Measurements from ENCODE around the gene STYXL2. TPM values are rescaled to one million over a fixed set of nuclear protein-coding genes. Genes with fewer than 3 reads are reported as not detected.

The STYXL2 gene
- total and polyA plus RNA-seq, 4 donors = 0.02 to 0.57 (median 0.09) TPM

DNA sequence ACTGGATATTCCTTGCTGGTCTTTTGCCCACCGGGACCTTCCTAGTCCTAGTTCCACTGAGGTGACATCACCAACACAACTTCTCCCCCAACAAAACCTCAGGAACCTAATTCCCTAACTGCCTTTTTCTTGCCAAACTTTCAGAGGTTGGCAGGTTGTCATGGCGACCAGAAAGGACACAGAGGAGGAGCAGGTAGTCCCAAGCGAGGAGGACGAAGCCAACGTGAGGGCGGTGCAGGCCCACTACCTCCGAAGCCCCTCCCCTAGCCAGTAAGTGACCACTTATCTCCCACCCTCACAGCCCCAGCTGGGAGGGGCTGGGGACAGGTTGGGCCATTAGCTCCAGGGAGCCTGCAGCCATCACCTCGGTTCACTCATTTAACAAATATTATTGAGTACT is 815 bp downstream of the STYXL2 start:
- TF ChIP-seq CTCF (IDR thresholded peaks at IDR 0.05; ENCODE audit: control extremely low read depth, extremely low read depth) = no peak
- no peak for DNase-seq
- Histone ChIP-seq H3K9me3 (ENCODE audit: control insufficient read depth in 4 of 4, insufficient read depth in 3 of 4, low read length in 3 of 4) (no peaks in the 10 kb centered on the region), H3K27me3 (ENCODE audit: control insufficient read depth in 3 of 3, insufficient read depth in 3 of 3, low read length in 2 of 3) (no peaks in the 10 kb centered on the region), H3K36me3 (ENCODE audit: control insufficient read depth in 4 of 4, insufficient read depth in 4 of 4, low read length in 4 of 4) (no peaks in the 10 kb centered on the region), H3K9ac (ENCODE audit: insufficient read depth in 1 of 2, low read length in 2 of 2) (no peak overlapping the region), H3K4me1 (ENCODE audit: control insufficient read depth in 5 of 5, insufficient read depth in 5 of 5, low read length in 5 of 5) (peaks cover 0 to 7% (median 0%) of the 10 kb centered on the region in 5 donors), H3K4me3 (no peak overlapping the region), H3K27ac (ENCODE audit: low read depth in 1 of 2, low read length in 1 of 2) (peak overlapping the region in 1 of 2 donors; percentile 89)
- WGBS, 2 donors = 89% methylated on average over 8 of the region's 8 CpGs
- no peak for ATAC-seq (ENCODE audit: insufficient read depth, low FRiP score)

DNA sequence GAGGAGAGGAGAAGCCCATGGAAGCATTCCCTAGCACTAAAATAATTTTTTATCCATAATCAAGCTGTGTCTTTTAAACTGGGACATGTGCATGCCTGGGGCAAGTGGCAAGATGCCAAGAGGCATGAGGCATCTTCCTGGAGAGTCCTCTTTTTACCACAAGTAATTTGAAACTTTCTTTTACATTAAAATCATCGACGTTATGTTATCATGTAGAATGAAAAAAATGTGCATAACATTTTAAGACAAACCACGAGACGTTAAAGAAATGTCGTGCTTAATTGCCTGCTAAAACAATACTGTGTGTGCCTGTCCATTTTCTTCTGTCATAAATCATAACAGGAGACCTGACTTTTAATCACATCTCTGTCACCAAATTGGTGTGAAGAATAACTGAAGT is 1.5 kb downstream of the STYXL2 start:
- H3K27ac ChIP-seq (ENCODE audit: low read depth in 1 of 2, low read length in 1 of 2) = peak overlapping the region in 1 of 2 donors; percentile 89
- no peaks in the 10 kb centered on the region for H3K9me3 ChIP-seq (ENCODE audit: control insufficient read depth in 4 of 4, insufficient read depth in 3 of 4, low read length in 3 of 4)
- H3K36me3 ChIP-seq (ENCODE audit: control insufficient read depth in 4 of 4, insufficient read depth in 4 of 4, low read length in 4 of 4) = no peaks in the 10 kb centered on the region
- ATAC-seq (ENCODE audit: insufficient read depth, low FRiP score) (no peak), DNase-seq (no peak)
- H3K4me3 ChIP-seq = no peak overlapping the region
- H3K9ac ChIP-seq (ENCODE audit: insufficient read depth in 1 of 2, low read length in 2 of 2) = no peak overlapping the region
- peaks cover 0 to 4% (median 0%) of the 10 kb centered on the region in 5 donors for H3K4me1 ChIP-seq (ENCODE audit: control insufficient read depth in 5 of 5, insufficient read depth in 5 of 5, low read length in 5 of 5)
- no peak for TF ChIP-seq CTCF (IDR thresholded peaks at IDR 0.05; ENCODE audit: control extremely low read depth, extremely low read depth)
- H3K27me3 ChIP-seq (ENCODE audit: control insufficient read depth in 3 of 3, insufficient read depth in 3 of 3, low read length in 2 of 3) = no peaks in the 10 kb centered on the region
- 22 to 48% methylated on average over 5 of the region's 5 CpGs for WGBS, 2 donors

- Histone ChIP-seq H3K4me3 (no peak overlapping the region), H3K9me3 (ENCODE audit: control insufficient read depth in 4 of 4, insufficient read depth in 3 of 4, low read length in 3 of 4) (no peaks in the 10 kb centered on the region), H3K4me1 (ENCODE audit: control insufficient read depth in 5 of 5, insufficient read depth in 5 of 5, low read length in 5 of 5) (peaks cover 0 to 6% (median 0%) of the 10 kb centered on the region in 5 donors), H3K27me3 (ENCODE audit: control insufficient read depth in 3 of 3, insufficient read depth in 3 of 3, low read length in 2 of 3) (no peaks in the 10 kb centered on the region), H3K9ac (ENCODE audit: insufficient read depth in 1 of 2, low read length in 2 of 2) (no peak overlapping the region), H3K27ac (ENCODE audit: low read depth in 1 of 2, low read length in 1 of 2) (no peak overlapping the region), H3K36me3 (ENCODE audit: control insufficient read depth in 4 of 4, insufficient read depth in 4 of 4, low read length in 4 of 4) (no peaks in the 10 kb centered on the region)
- 90% methylated on average over 1 of the region's 1 CpG for WGBS, 2 donors
- no peak for DNase-seq
- no peak for ATAC-seq (ENCODE audit: insufficient read depth, low FRiP score)
- TF ChIP-seq CTCF (IDR thresholded peaks at IDR 0.05; ENCODE audit: control extremely low read depth, extremely low read depth) = no peak
Observed at GRCh38 chr1:167099851-167100250, 6.0 kb downstream of the STYXL2 start.

DNA sequence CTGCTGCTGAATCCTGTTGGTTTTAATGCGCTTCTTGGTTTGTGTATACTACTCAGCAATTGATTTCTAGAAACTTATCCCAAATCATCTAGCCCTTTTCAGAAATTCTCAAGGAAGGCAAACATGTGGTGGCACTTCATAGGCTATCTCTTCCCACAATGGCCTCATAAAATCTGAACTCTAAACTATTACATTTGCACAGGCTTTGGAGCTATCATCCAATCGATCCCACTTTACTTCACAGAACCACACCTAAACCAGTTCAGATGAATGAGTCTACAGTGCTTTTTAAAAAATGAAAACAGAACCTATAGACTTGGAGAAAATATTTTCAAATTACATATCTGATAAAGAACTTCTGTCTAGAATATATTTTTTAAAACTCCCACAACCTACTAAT is 6.9 kb downstream of the STYXL2 start:
- Histone ChIP-seq H3K27ac (ENCODE audit: low read depth in 1 of 2, low read length in 1 of 2) (no peak overlapping the region), H3K36me3 (ENCODE audit: control insufficient read depth in 4 of 4, insufficient read depth in 4 of 4, low read length in 4 of 4) (no peaks in the 10 kb centered on the region), H3K27me3 (ENCODE audit: control insufficient read depth in 3 of 3, insufficient read depth in 3 of 3, low read length in 2 of 3) (no peaks in the 10 kb centered on the region), H3K9ac (ENCODE audit: insufficient read depth in 1 of 2, low read length in 2 of 2) (no peak overlapping the region), H3K4me1 (ENCODE audit: control insufficient read depth in 5 of 5, insufficient read depth in 5 of 5, low read length in 5 of 5) (peaks cover 0 to 6% (median 0%) of the 10 kb centered on the region in 5 donors), H3K4me3 (no peak overlapping the region), H3K9me3 (ENCODE audit: control insufficient read depth in 4 of 4, insufficient read depth in 3 of 4, low read length in 3 of 4) (no peaks in the 10 kb centered on the region)
- no peak for TF ChIP-seq CTCF (IDR thresholded peaks at IDR 0.05; ENCODE audit: control extremely low read depth, extremely low read depth)
- 91 to 98% methylated on average over 2 of the region's 2 CpGs for WGBS, 2 donors
- DNase-seq (no peak), ATAC-seq (ENCODE audit: insufficient read depth, low FRiP score) (no peak)
